ENCODE data around the gene REXO4. TPM values are rescaled to one million over a fixed set of nuclear protein-coding genes. Genes with fewer than 3 reads are reported as not detected.

REXO4 gene
- total and polyA plus RNA-seq, 2 experiments from 2014 or later, result 17.2 to 19.4 TPM

DNA sequence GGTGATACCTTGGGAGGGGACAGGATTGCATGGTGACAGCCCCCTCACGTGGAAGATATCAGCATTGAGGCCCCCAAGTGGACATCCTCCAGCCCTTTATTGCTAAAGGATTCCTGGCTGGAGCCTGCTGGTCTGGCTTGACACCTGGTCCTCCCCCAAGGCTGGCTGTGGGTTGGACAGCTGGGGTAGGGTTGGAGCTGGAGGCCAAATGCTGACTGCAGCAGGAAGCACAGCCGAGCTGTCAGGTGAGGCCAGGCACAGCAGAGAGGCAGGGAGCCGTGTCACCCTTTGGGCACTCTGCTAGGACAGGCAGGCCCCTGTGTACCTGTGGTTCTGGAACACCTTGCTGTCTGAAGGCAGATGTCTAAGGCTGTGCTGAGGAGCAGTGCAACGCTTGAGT is 44.2 kb upstream of the REXO4 start:
- DNase-seq (ENCODE audit: low spot score), result no peak
- Histone ChIP-seq H4K20me1 (ENCODE audit: insufficient read depth, poor library complexity, severe bottlenecking) (peaks cover 11% of the 10 kb centered on the region), H3K9me3 (ENCODE audit: low read depth) (no peaks in the 10 kb centered on the region), H3K9me2 (replicated peaks; ENCODE audit: insufficient read depth) (no peaks in the 10 kb centered on the region), H3K4me1 (ENCODE audit: insufficient read depth) (peaks cover 9% of the 10 kb centered on the region), H3K27me3 (no peaks in the 10 kb centered on the region), H3K79me2 (peaks cover 28% of the 10 kb centered on the region), H3K4me2 (peak overlapping the region; percentile 81), H2AFZ (no peak overlapping the region), H3K27ac (peak overlapping the region; percentile 98), H3K36me3 (replicated peaks; ENCODE audit: insufficient read depth, low read depth) (no peaks in the 10 kb centered on the region), H3K4me3 (no peak overlapping the region)
- TF ChIP-seq, protein P1, sequence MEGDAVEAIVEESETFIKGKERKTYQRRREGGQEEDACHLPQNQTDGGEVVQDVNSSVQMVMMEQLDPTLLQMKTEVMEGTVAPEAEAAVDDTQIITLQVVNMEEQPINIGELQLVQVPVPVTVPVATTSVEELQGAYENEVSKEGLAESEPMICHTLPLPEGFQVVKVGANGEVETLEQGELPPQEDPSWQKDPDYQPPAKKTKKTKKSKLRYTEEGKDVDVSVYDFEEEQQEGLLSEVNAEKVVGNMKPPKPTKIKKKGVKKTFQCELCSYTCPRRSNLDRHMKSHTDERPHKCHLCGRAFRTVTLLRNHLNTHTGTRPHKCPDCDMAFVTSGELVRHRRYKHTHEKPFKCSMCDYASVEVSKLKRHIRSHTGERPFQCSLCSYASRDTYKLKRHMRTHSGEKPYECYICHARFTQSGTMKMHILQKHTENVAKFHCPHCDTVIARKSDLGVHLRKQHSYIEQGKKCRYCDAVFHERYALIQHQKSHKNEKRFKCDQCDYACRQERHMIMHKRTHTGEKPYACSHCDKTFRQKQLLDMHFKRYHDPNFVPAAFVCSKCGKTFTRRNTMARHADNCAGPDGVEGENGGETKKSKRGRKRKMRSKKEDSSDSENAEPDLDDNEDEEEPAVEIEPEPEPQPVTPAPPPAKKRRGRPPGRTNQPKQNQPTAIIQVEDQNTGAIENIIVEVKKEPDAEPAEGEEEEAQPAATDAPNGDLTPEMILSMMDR (IDR thresholded peaks at IDR 0.05; ENCODE audit: poor library complexity), result no peak
- no peak for TF ChIP-seq EZH2 (IDR thresholded peaks at IDR 0.05; ENCODE audit: borderline replicate concordance)
- no peak for TF ChIP-seq EZH2phosphoT487 (IDR thresholded peaks at IDR 0.05; ENCODE audit: low read depth, severe bottlenecking, unreplicated experiment)
- WGBS (ENCODE audit: low lambda C conversion rate, missing lambda C conversion rate), result 59% methylated on average over 4 of the region's 4 CpGs

- TF ChIP-seq, protein P1 (IDR thresholded peaks at IDR 0.05; ENCODE audit: poor library complexity), result no peak
- TF ChIP-seq EZH2phosphoT487 (IDR thresholded peaks at IDR 0.05; ENCODE audit: low read depth, severe bottlenecking, unreplicated experiment) (no peak), EZH2 (IDR thresholded peaks at IDR 0.05; ENCODE audit: borderline replicate concordance) (no peak)
- Histone ChIP-seq H3K27me3 (no peaks in the 10 kb centered on the region), H2AFZ (peak overlapping the region; percentile 58), H3K4me1 (ENCODE audit: insufficient read depth) (peaks cover 9% of the 10 kb centered on the region), H3K9me2 (replicated peaks; ENCODE audit: insufficient read depth) (no peaks in the 10 kb centered on the region), H3K4me2 (peak overlapping the region; percentile 81), H3K79me2 (peaks cover 28% of the 10 kb centered on the region), H3K36me3 (replicated peaks; ENCODE audit: insufficient read depth, low read depth) (no peaks in the 10 kb centered on the region), H3K4me3 (peak overlapping the region; percentile 85), H3K9me3 (ENCODE audit: low read depth) (no peaks in the 10 kb centered on the region), H3K27ac (peak overlapping the region; percentile 98), H4K20me1 (ENCODE audit: insufficient read depth, poor library complexity, severe bottlenecking) (peaks cover 11% of the 10 kb centered on the region)
- 6% methylated on average over 25 of the region's 30 CpGs for WGBS (ENCODE audit: low lambda C conversion rate, missing lambda C conversion rate)
- peak; percentile 91 for DNase-seq (ENCODE audit: low spot score)
These were observed 42.8 kb upstream of the REXO4 start for GRCh38 chr9:133460405-133461175.

DNA sequence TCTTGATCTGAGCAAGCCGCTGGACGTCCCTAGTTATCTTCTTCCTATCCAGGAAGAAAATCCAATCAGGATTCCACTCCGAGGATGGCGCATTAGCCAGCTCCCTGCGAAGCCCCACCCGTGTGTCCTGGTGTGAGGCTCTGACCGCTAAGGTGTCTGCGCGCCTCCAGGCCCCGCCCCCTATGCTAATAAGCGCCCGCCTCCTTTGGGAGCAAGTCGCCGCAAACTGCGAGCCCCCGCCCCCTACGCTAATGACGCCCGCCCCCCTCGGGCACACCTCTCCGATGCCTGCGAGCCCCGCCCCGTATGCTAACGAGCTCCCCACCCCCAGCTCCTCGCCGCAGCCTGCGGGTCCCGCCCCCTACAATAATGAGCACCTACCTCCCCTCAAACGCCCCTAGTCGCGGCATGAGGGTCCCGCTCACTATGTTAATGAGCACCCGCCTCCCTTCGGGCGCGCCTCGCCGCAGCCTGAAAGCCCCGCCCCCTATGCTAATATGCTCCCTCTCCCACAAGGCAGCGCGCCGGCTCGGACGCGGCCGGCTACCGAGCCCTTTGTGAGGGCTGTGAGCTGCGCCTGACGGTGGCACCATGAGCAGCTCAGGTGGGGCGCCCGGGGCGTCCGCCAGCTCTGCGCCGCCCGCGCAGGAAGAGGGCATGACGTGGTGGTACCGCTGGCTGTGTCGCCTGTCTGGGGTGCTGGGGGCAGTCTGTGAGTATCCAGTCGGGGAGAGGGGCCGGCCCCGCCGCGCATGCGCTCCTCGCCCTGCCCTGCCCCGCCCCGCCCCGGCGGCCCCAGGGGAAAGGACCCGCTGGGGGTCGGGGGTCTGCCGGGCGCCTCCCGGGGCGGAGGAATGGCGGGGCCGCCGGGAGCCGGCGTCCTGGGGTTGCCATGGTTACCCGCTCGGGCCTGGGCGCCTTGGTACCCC is 41.9 kb upstream of the REXO4 start, which contains the start of gene CACFD1:
TSS of gene CACFD1 (plus strand) at position 503 of the 929 bp plus-strand sequence. CDS start at position 592, 89 bp downstream.
- peak; percentile 99 for DNase-seq (ENCODE audit: low spot score)

More for the DNA sequence above, 41.9 kb upstream of the REXO4 start, which contains the start of gene CACFD1:
- H3K4me3 ChIP-seq, result peak within 1 kb of the TSS; percentile 85
- peak within 1 kb of the TSS; percentile 58 for H2AFZ ChIP-seq
- WGBS (ENCODE audit: low lambda C conversion rate, missing lambda C conversion rate), result under 1% methylated on average over 45 of the region's 86 CpGs
- TF ChIP-seq EZH2phosphoT487 (IDR thresholded peaks at IDR 0.05; ENCODE audit: low read depth, severe bottlenecking, unreplicated experiment) (no peak), EZH2 (IDR thresholded peaks at IDR 0.05; ENCODE audit: borderline replicate concordance) (no peak)
- TF ChIP-seq, protein P1 (IDR thresholded peaks at IDR 0.05; ENCODE audit: poor library complexity), result no peak
- peaks cover 9% of the 10 kb centered on the region for H3K4me1 ChIP-seq (ENCODE audit: insufficient read depth)
- H3K4me2 ChIP-seq, result peak within 1 kb of the TSS; percentile 81
- peaks cover 28% of the 10 kb centered on the region for H3K79me2 ChIP-seq
- H3K27me3 ChIP-seq, result no peaks in the 10 kb centered on the region
- H3K9me2 ChIP-seq (replicated peaks; ENCODE audit: insufficient read depth), result no peaks in the 10 kb centered on the region
- H4K20me1 ChIP-seq (ENCODE audit: insufficient read depth, poor library complexity, severe bottlenecking), result peaks cover 11% of the 10 kb centered on the region
- no peaks in the 10 kb centered on the region for H3K36me3 ChIP-seq (replicated peaks; ENCODE audit: insufficient read depth, low read depth)
- no peaks in the 10 kb centered on the region for H3K9me3 ChIP-seq (ENCODE audit: low read depth)
- H3K27ac ChIP-seq, result peak within 1 kb of the TSS; percentile 98
